Measurements from ENCODE around the gene JAM2. TPM values are rescaled to one million over a fixed set of nuclear protein-coding genes. Genes with fewer than 3 reads are reported as not detected.
"Not testable (repeated sequence)": the region's sequence is repeated elsewhere in the genome, so short reads cannot be mapped to it uniquely, and the experiment has no call there.

Gene JAM2
- total RNA-seq, 1 donor from 2014 or later, result 3.6 TPM

DNA sequence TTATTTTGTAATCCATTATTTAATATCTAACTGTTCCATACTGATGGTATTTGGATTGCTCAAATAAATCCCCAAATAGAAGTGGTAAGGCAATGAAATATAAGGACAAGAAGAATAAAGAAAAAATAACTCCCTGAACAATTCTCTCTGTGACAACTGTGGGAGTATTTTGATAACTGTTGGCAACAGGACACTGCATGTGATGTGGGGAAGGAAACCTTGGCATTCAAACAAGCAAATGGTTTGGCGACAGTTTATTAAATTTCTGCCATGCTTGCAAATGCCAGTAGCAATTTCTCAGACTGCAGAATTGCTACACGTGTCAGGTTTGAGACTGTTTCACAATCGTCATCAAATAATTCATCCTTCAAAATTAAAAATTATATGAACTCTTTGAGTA, 23.2 kb upstream of the JAM2 start:
- H3K4me3 ChIP-seq (ENCODE audit: low read depth, low read length), result no peak overlapping the region
- TF ChIP-seq, protein P1, sequence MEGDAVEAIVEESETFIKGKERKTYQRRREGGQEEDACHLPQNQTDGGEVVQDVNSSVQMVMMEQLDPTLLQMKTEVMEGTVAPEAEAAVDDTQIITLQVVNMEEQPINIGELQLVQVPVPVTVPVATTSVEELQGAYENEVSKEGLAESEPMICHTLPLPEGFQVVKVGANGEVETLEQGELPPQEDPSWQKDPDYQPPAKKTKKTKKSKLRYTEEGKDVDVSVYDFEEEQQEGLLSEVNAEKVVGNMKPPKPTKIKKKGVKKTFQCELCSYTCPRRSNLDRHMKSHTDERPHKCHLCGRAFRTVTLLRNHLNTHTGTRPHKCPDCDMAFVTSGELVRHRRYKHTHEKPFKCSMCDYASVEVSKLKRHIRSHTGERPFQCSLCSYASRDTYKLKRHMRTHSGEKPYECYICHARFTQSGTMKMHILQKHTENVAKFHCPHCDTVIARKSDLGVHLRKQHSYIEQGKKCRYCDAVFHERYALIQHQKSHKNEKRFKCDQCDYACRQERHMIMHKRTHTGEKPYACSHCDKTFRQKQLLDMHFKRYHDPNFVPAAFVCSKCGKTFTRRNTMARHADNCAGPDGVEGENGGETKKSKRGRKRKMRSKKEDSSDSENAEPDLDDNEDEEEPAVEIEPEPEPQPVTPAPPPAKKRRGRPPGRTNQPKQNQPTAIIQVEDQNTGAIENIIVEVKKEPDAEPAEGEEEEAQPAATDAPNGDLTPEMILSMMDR (IDR thresholded peaks at IDR 0.05; ENCODE audit: insufficient read depth, low read length, poor library complexity, severe bottlenecking), result no peak
- H3K36me3 ChIP-seq (ENCODE audit: control insufficient read depth, insufficient read depth, low read length), result no peaks in the 10 kb centered on the region
- DNase-seq (ENCODE audit: low read depth), result no peak
- H3K27me3 ChIP-seq (ENCODE audit: control insufficient read depth, insufficient read depth, low read length), result no peaks in the 10 kb centered on the region

DNA sequence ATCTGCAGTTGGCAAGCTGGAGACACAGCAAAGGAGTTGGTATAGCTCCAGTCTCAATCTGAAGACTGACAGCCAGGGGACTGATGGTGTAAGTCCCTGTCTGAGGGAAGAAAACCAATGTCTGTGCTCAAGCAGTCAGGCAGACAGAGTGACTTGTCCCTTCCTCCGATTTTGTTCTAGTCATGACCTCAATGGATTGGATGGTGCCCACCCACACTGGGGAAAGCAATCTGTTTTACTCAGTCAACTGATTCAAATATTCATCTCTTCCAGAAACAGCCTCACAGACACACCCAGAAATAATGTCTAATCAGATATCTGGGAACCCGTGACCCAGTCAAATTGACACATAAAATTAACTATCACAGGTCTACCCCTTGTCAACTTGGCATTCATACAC, 19.9 kb upstream of the JAM2 start:
- no peaks in the 10 kb centered on the region for H3K27me3 ChIP-seq (ENCODE audit: control insufficient read depth, insufficient read depth, low read length)
- TF ChIP-seq, protein P1 (IDR thresholded peaks at IDR 0.05; ENCODE audit: insufficient read depth, low read length, poor library complexity, severe bottlenecking), result no peak
- no peak overlapping the region for H3K4me3 ChIP-seq (ENCODE audit: low read depth, low read length)
- no peaks in the 10 kb centered on the region for H3K36me3 ChIP-seq (ENCODE audit: control insufficient read depth, insufficient read depth, low read length)
- no peak for DNase-seq (ENCODE audit: low read depth)

DNA sequence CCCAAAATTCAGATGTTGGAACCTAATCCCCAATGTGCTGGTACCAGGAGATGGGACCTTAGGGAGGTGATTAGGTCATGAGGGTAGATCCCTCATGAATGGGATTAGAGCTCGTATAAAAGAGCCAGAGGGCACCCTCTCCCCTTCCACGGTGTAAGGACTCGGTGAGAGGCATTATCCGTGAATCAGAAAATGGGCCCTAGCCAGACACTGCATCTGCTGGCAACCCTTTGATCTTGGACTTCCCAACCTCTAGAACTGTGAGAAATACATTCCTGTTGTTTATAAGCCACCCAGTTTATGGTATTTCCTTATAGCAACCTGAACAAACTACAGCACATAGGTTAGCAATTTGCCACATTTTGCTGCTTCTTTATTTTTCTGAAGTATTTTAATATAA, 14.5 kb upstream of the JAM2 start:
- TF ChIP-seq, protein P1 (IDR thresholded peaks at IDR 0.05; ENCODE audit: insufficient read depth, low read length, poor library complexity, severe bottlenecking), result no peak
- no peak for DNase-seq (ENCODE audit: low read depth)
- no peaks in the 10 kb centered on the region for H3K27me3 ChIP-seq (ENCODE audit: control insufficient read depth, insufficient read depth, low read length)
- H3K36me3 ChIP-seq (ENCODE audit: control insufficient read depth, insufficient read depth, low read length), result no peaks in the 10 kb centered on the region
- H3K4me3 ChIP-seq (ENCODE audit: low read depth, low read length), result no peak overlapping the region

DNA sequence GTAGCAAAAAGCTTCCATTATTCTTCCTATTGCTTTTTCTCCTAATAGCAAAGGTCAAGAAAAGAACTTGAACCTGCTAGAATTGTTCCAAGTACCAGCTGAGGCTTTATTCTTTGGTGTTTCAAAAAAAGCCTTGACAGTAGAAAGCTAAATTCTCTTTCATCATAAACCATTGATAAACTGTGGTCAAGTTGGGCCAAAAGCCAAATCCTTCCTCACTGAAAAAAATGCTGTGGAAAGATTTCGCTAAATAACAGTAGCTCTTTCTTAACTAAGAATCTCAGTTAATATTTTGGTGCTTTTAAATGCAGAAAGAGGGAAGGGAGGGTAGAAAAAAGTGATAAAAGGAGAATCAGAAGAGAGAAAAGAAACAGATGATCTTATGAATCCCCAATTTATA, 14.0 kb upstream of the JAM2 start:
- no peak for DNase-seq (ENCODE audit: low read depth)
- Histone ChIP-seq H3K27me3 (ENCODE audit: control insufficient read depth, insufficient read depth, low read length) (no peaks in the 10 kb centered on the region), H3K4me3 (ENCODE audit: low read depth, low read length) (no peak overlapping the region), H3K36me3 (ENCODE audit: control insufficient read depth, insufficient read depth, low read length) (no peaks in the 10 kb centered on the region)
- TF ChIP-seq, protein P1 (IDR thresholded peaks at IDR 0.05; ENCODE audit: insufficient read depth, low read length, poor library complexity, severe bottlenecking), result no peak

DNA sequence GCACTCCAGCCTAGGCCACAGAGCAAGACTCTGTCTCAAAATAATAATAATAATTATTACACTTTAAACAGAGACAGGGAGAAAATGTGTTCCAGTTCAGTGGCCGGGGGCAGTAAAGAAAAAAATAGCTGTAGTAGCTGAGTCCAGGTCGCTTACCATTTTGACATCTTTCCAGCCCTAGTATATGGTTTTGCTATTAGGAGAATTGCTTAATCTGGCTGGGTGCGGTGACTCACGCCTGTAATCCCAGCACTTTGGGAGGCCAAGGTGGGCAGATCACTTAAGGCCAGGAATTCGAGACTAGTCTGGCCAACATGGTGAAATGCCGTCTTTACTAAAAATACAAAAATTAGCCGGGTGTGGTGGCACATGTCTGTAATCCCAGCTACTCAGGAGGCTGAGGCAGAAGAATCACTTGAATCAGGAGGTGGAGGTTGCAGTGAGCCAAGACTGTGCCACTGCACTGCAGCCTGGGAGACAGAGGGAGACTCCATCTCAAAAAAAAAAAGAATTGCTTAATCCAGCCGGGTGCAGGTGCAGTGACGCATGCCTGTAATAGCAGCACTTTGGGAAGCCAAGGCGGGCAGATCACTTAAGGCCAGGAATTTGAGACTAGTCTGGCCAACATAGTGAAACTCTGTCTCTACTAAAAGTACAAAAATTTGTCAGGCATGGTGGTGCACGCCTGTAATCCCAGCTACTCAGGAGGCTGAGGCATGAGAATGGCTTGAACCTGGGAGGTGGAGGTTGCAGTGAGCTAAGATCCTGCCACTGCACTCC, 13.1 kb upstream of the JAM2 start:
- not testable (repeated sequence) for H3K4me3 ChIP-seq (ENCODE audit: low read depth, low read length); H3K36me3 ChIP-seq (ENCODE audit: control insufficient read depth, insufficient read depth, low read length); H3K27me3 ChIP-seq (ENCODE audit: control insufficient read depth, insufficient read depth, low read length); DNase-seq (ENCODE audit: low read depth)

DNA sequence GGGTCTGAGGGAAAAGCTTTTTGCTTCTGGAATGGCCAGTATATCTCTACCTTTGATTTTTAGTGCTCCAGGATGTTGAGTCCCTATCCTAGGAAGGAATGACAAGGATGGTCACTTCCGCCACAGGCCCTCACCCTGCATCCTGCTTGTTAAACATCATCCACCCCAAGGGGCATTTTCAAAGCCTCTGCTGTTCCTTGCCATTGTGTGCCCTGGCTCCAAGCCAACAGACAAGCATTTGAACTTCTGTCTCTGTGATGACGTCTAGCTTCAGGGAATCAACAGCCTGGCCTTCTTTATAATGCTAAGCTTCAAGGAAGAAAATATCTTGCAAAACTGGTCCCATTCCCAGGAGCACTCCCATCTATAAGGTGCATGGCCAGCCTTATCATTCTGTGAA, 12.3 kb upstream of the JAM2 start:
- Histone ChIP-seq H3K4me3 (ENCODE audit: low read depth, low read length) (no peak overlapping the region), H3K27me3 (ENCODE audit: control insufficient read depth, insufficient read depth, low read length) (no peaks in the 10 kb centered on the region), H3K36me3 (ENCODE audit: control insufficient read depth, insufficient read depth, low read length) (no peaks in the 10 kb centered on the region)
- TF ChIP-seq, protein P1 (IDR thresholded peaks at IDR 0.05; ENCODE audit: insufficient read depth, low read length, poor library complexity, severe bottlenecking), result no peak
- DNase-seq (ENCODE audit: low read depth), result no peak

Measured in kidney epithelial cell (primary cell).